Hepatocyte (in vitro differentiated cells): ENCODE results near the gene METRNL. TPM values are rescaled to one million over a fixed set of nuclear protein-coding genes. Genes with fewer than 3 reads are reported as not detected.

Experiments
- DNase-seq: peaks from one replicate; pipeline ENCODE4 v3.0.0-alpha.2; 2016; ENCODE audit warnings: low spot score
- H2AFZ ChIP-seq: fragments of 200-600 bp; sonication (generic); 2 replicates; pipeline ENCODE4 v1.6.0; 2016; ENCODE audit warnings: antibody characterized with exemption, mild to moderate bottlenecking
- H3K27ac ChIP-seq: fragments of 200-600 bp; sonication (generic); 2 replicates; pipeline ENCODE4 v1.5.1; 2016; ENCODE audit warnings: mild to moderate bottlenecking
- H3K27me3 ChIP-seq: fragments of 200-600 bp; sonication (generic); 2 replicates; pipeline ENCODE4 v1.6.1; 2016
- H3K36me3 ChIP-seq: fragments of 200-600 bp; sonication (generic); replicated peaks from 2 replicates; pipeline ENCODE4 v1.5.1; 2016; ENCODE audit warnings: low read depth; ENCODE audit not compliant: insufficient read depth
- H3K4me1 ChIP-seq: fragments of 200-600 bp; sonication (generic); 2 replicates; pipeline ENCODE4 v1.5.1; 2016; ENCODE audit warnings: mild to moderate bottlenecking, moderate library complexity; ENCODE audit not compliant: insufficient read depth
- H3K4me2 ChIP-seq: fragments of 200-600 bp; sonication (generic); 2 replicates; pipeline ENCODE4 v1.6.0; 2016
- H3K4me3 ChIP-seq: fragments of 200-600 bp; sonication (generic); 2 replicates; pipeline ENCODE4 v1.5.1; 2016; ENCODE audit warnings: mild to moderate bottlenecking
- H3K79me2 ChIP-seq: fragments of 200-600 bp; sonication (generic); 2 replicates; pipeline ENCODE4 v1.6.0; 2017; ENCODE audit warnings: mild to moderate bottlenecking
- H3K9me2 ChIP-seq: fragments of 200-600 bp; sonication (generic); replicated peaks from 2 replicates; pipeline ENCODE4 v1.6.0; 2017; ENCODE audit warnings: mild to moderate bottlenecking; ENCODE audit not compliant: insufficient read depth
- H3K9me3 ChIP-seq: fragments of 200-600 bp; sonication (generic); 2 replicates; pipeline ENCODE4 v1.5.1; 2016; ENCODE audit warnings: low read depth, mild to moderate bottlenecking
- H4K20me1 ChIP-seq: fragments of 200-600 bp; sonication (generic); 2 replicates; pipeline ENCODE4 v1.6.0; 2016; ENCODE audit warnings: mild to moderate bottlenecking; ENCODE audit not compliant: insufficient read depth, poor library complexity, severe bottlenecking
- EZH2 ChIP-seq: fragments of 200-600 bp; sonication (generic); IDR thresholded peaks from 2 replicates; pipeline ENCODE4 v1.6.1; 2016; ENCODE audit warnings: antibody characterized with exemption, mild to moderate bottlenecking, borderline replicate concordance
- EZH2phosphoT487 ChIP-seq: fragments of 200-600 bp; sonication (generic); IDR thresholded peaks from one replicate; pipeline ENCODE4 v1.6.1; 2018; ENCODE audit warnings: antibody characterized with exemption, mild to moderate bottlenecking, low read depth, moderate library complexity; ENCODE audit not compliant: unreplicated experiment, severe bottlenecking
- WGBS: methylation state at CpG from one replicate; pipeline ENCODE4 v1.1.6; 2016; ENCODE audit warnings: low lambda C conversion rate; ENCODE audit errors: missing lambda C conversion rate; 5-methylcytosine and 5-hydroxymethylcytosine counted together
- polyA plus RNA-seq: library from polyadenylated mRNA; unstranded; fragments of >200 nt; fragmentation: Nextera tagmentation; extraction: Ambion mirVana; gene quantifications from 2 replicates; pipeline ENCODE4 v1.2.1, GENCODE V29; 2016
- total RNA-seq: library from RNA; depleted of rRNA; stranded (reverse); fragments of >200 nt; gene quantifications from 2 replicates; pipeline ENCODE4 v1.2.3, GENCODE V29; 2014
- TF ChIP-seq, protein P1 (sequence below): fragments of 200-600 bp; sonication (generic); IDR thresholded peaks from 2 replicates; pipeline ENCODE4 v1.5.1; 2016; ENCODE audit warnings: antibody characterized with exemption, mild to moderate bottlenecking; ENCODE audit not compliant: poor library complexity

Gene METRNL
- total and polyA plus RNA-seq, 2 experiments from 2014 or later = 97.2 to 164 TPM

DNA sequence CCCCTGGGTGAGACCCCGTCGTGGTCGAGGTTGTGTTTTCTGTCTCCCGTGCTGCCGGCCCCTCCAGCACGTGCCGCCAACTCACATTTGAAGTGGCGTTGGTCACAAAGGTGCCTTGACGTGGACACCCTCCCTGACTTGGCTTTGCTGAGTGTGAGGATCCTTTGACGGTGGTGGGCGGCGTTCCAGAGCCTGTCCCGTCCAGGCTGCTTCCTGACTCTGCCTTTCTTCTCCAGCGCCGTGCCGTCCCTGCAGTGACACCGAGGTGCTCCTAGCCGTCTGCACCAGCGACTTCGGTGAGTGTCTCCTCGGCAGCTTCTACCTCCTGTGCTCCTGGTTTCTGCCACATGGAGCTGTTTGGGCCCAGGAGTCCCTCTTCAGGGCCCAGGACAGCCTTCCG, 13.5 kb downstream of the METRNL start:
- Histone ChIP-seq H3K4me3 (no peak overlapping the region), H4K20me1 (peaks cover 19% of the 10 kb centered on the region), H3K9me2 (no peaks in the 10 kb centered on the region), H3K27ac (no peak overlapping the region), H3K4me2 (no peak overlapping the region), H3K27me3 (no peaks in the 10 kb centered on the region), H3K36me3 (no peaks in the 10 kb centered on the region), H3K4me1 (peaks cover 54% of the 10 kb centered on the region), H3K9me3 (no peaks in the 10 kb centered on the region), H3K79me2 (peaks cover 62% of the 10 kb centered on the region), H2AFZ (no peak overlapping the region)
- 92% methylated on average over 22 of the region's 22 CpGs for WGBS
- DNase-seq = no peak
- TF ChIP-seq EZH2 (no peak), EZH2phosphoT487 (no peak)
- TF ChIP-seq, protein P1, sequence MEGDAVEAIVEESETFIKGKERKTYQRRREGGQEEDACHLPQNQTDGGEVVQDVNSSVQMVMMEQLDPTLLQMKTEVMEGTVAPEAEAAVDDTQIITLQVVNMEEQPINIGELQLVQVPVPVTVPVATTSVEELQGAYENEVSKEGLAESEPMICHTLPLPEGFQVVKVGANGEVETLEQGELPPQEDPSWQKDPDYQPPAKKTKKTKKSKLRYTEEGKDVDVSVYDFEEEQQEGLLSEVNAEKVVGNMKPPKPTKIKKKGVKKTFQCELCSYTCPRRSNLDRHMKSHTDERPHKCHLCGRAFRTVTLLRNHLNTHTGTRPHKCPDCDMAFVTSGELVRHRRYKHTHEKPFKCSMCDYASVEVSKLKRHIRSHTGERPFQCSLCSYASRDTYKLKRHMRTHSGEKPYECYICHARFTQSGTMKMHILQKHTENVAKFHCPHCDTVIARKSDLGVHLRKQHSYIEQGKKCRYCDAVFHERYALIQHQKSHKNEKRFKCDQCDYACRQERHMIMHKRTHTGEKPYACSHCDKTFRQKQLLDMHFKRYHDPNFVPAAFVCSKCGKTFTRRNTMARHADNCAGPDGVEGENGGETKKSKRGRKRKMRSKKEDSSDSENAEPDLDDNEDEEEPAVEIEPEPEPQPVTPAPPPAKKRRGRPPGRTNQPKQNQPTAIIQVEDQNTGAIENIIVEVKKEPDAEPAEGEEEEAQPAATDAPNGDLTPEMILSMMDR = no peak

DNA sequence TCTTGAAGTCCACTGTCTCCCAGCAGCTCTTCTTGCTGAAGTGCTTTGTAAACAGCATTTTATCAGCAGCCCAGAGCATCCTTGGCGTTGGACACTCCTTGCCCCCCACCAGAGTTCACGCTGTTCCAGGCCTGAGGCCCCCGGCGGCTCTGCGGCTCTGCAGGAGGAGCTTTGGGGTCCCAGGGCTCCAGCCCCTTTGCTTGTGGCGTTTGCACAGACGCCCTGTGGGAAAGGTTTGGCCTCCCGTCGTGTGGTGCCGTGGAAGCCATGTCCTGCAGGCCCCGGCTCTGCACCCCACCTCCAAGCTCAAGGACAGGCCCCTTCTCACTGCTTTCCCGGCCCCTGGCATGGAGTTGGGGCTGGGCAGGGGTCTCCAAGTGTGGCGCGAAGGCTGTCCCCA, 14.1 kb downstream of the METRNL start:
- 92% methylated on average over 13 of the region's 14 CpGs for WGBS
- peaks cover 56% of the 10 kb centered on the region for H3K79me2 ChIP-seq
- no peak overlapping the region for H3K4me2 ChIP-seq
- H3K4me1 ChIP-seq = peaks cover 54% of the 10 kb centered on the region
- no peaks in the 10 kb centered on the region for H3K36me3 ChIP-seq
- no peak overlapping the region for H2AFZ ChIP-seq
- no peaks in the 10 kb centered on the region for H3K9me3 ChIP-seq
- no peak overlapping the region for H3K4me3 ChIP-seq
- H4K20me1 ChIP-seq = peaks cover 13% of the 10 kb centered on the region
- no peaks in the 10 kb centered on the region for H3K27me3 ChIP-seq
- no peak overlapping the region for H3K27ac ChIP-seq
- no peak for DNase-seq
- TF ChIP-seq EZH2 = no peak
- no peaks in the 10 kb centered on the region for H3K9me2 ChIP-seq

DNA sequence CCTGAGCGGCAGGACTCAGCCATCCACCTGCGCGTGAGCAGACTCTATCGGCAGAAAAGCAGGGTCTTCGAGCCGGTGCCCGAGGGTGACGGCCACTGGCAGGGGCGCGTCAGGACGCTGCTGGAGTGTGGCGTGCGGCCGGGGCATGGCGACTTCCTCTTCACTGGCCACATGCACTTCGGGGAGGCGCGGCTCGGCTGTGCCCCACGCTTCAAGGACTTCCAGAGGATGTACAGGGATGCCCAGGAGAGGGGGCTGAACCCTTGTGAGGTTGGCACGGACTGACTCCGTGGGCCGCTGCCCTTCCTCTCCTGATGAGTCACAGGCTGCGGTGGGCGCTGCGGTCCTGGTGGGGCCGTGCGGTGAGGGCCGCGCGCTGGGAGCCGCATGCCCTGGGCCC, 14.9 kb downstream of the METRNL start:
- WGBS = 98% methylated on average over 27 of the region's 32 CpGs
- Histone ChIP-seq H2AFZ (no peak overlapping the region), H3K9me2 (no peaks in the 10 kb centered on the region), H3K9me3 (no peaks in the 10 kb centered on the region), H3K27ac (no peak overlapping the region), H3K27me3 (no peaks in the 10 kb centered on the region), H3K4me2 (no peak overlapping the region), H3K36me3 (no peaks in the 10 kb centered on the region), H3K4me3 (no peak overlapping the region), H3K79me2 (peaks cover 48% of the 10 kb centered on the region), H4K20me1 (peaks cover 6% of the 10 kb centered on the region), H3K4me1 (peaks cover 54% of the 10 kb centered on the region)
- no peak for DNase-seq
- TF ChIP-seq EZH2phosphoT487 = no peak
- no peak for TF ChIP-seq EZH2
- TF ChIP-seq, protein P1 = no peak

DNA sequence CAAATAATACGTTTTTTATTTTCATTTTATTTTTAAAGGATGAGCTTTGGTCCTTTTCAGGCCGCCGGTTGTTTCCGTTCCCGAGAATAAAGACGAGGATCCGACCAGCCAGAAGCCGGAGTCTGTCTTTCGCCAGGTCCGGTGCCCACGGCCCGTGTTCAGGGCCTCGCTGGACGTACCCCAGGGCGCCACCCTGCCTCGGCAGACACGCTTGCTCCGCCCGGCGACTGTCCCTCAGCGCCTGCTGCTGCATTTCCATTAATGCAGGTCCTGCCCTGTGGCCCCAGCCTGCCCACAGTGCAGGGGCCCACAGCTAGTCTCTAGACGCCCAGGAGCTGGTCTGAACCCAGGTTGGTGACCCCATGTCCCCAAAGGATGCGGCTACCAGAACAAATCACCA, 15.6 kb downstream of the METRNL start:
- Histone ChIP-seq H3K4me3 (no peak overlapping the region), H3K9me2 (no peaks in the 10 kb centered on the region), H3K27me3 (no peaks in the 10 kb centered on the region), H3K4me2 (no peak overlapping the region), H3K9me3 (no peaks in the 10 kb centered on the region), H3K36me3 (no peaks in the 10 kb centered on the region), H4K20me1 (peaks cover 6% of the 10 kb centered on the region), H3K4me1 (peaks cover 57% of the 10 kb centered on the region), H3K79me2 (peaks cover 44% of the 10 kb centered on the region), H3K27ac (no peak overlapping the region), H2AFZ (no peak overlapping the region)
- TF ChIP-seq, protein P1 = no peak
- TF ChIP-seq EZH2 (no peak), EZH2phosphoT487 (no peak)
- WGBS = 96% methylated on average over 21 of the region's 23 CpGs
- DNase-seq = no peak
